ENCODE data around the gene MEIS2.

- TF ChIP-seq GABPA (IDR thresholded peaks at IDR 0.05; ENCODE audit: low read depth, low read length) (no peak), GABPA (CRISPR knock-in tag; IDR thresholded peaks at IDR 0.05; ENCODE audit: low read depth) (no peak), TMF1 (CRISPR knock-in tag; IDR thresholded peaks at IDR 0.05; ENCODE audit: low read depth) (no peak), AFF4 (CRISPR knock-in tag; IDR thresholded peaks at IDR 0.05) (no peak), ZSCAN30 (CRISPR knock-in tag; IDR thresholded peaks at IDR 0.05) (no peak), POLR2A (IDR thresholded peaks at IDR 0.05; ENCODE audit: insufficient read depth in 1 of 2, low read depth in 2 of 2, low read length in 2 of 2) (no peak), EZH2 (conservative IDR thresholded peaks at IDR 0.05; ENCODE audit: low read depth, low read length) (no peak), ZFP41 (CRISPR knock-in tag; IDR thresholded peaks at IDR 0.05; ENCODE audit: borderline replicate concordance) (no peak), HNF4A (CRISPR knock-in tag; IDR thresholded peaks at IDR 0.05) (no peak), CTCF (CRISPR knock-in tag; IDR thresholded peaks at IDR 0.05) (no peak), SMC3 (IDR thresholded peaks at IDR 0.05; ENCODE audit: low read length) (no peak), ZBTB21 (CRISPR knock-in tag; IDR thresholded peaks at IDR 0.05) (no peak)
These were observed 111.4 kb downstream of the MEIS2 start for GRCh38 chr15:36988947-36989346.

All from HepG2 (cell line).